Ishikawa (cell line): Measurements from ENCODE around the gene ZRANB1.

Experiments used
- CEBPB ChIP-seq: IDR thresholded peaks from 2 replicates; pipeline ENCODE4 v1.6.1; 2012
- CREB1 ChIP-seq: IDR thresholded peaks from 2 replicates; pipeline ENCODE4 v1.6.1; 2012; ENCODE audit warnings: low read depth
- EGR1 ChIP-seq: IDR thresholded peaks from 2 replicates; pipeline ENCODE4 v1.6.1; 2012
- EP300 ChIP-seq: IDR thresholded peaks from 2 replicates; pipeline ENCODE4 v1.6.1; 2012; ENCODE audit warnings: borderline replicate concordance
- FOXM1 ChIP-seq: IDR thresholded peaks from 2 replicates; pipeline ENCODE4 v1.6.1; 2012; ENCODE audit warnings: low read depth, borderline replicate concordance
- NFIC ChIP-seq: IDR thresholded peaks from 2 replicates; pipeline ENCODE4 v1.6.1; 2012
- RAD21 ChIP-seq: IDR thresholded peaks from 2 replicates; pipeline ENCODE4 v1.6.1; 2012; ENCODE audit warnings: low read depth
- TAF1 ChIP-seq: IDR thresholded peaks from 2 replicates; pipeline ENCODE4 v1.6.1; 2012; ENCODE audit warnings: low read depth, mild to moderate bottlenecking
- TCF12 ChIP-seq: IDR thresholded peaks from 2 replicates; pipeline ENCODE4 v1.6.1; 2012; ENCODE audit warnings: low read depth
- TEAD4 ChIP-seq: IDR thresholded peaks from 2 replicates; pipeline ENCODE4 v1.6.1; 2012
- YY1 ChIP-seq: IDR thresholded peaks from 2 replicates; pipeline ENCODE4 v1.6.1; 2012; ENCODE audit warnings: low read depth
- ZBTB7A ChIP-seq: IDR thresholded peaks from 2 replicates; pipeline ENCODE4 v1.6.1; 2012; ENCODE audit warnings: low read depth
- TF ChIP-seq, protein P1 (sequence below): IDR thresholded peaks from 2 replicates; pipeline ENCODE4 v1.6.1; 2012
- TF ChIP-seq, protein P2 (sequence below): IDR thresholded peaks from 2 replicates; pipeline ENCODE4 v1.6.1; 2012
- TF ChIP-seq, protein P3 (sequence below): IDR thresholded peaks from 2 replicates; pipeline ENCODE4 v1.6.1; 2012; ENCODE audit warnings: low read depth, mild to moderate bottlenecking

ZRANB1 gene

DNA sequence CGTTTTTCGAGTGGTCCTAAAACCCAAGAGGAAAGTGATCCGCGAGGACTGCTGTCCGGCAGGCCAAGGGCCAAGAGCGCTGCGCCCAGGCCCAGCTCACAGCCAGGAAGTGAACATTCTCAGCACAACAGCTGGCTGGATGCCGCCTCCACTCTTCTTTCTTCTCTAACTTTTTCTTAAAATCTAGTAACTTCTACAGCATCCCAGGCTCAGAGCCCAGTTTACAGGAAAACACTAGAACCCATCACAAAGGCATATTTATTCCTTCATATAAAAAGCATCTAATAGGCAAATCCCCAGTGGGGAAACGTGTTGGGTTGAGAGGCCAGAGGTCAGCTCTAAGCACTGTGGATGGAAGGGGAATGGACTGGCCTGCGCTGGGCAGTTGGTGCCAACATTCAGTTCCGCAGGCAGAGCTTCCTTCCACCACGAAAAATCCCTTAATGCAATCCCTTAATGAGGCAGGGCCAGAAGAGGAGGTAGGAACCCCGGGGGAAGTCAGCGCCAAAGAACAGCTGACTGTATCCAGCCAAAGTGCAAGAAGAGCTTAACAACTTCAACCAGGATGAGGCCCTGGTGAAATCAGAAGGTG lies 74.8 kb downstream of the ZRANB1 start:
- TF ChIP-seq YY1 (no peak), NFIC (no peak), CREB1 (no peak), EP300 (no peak), TAF1 (no peak)
- TF ChIP-seq, protein P1, sequence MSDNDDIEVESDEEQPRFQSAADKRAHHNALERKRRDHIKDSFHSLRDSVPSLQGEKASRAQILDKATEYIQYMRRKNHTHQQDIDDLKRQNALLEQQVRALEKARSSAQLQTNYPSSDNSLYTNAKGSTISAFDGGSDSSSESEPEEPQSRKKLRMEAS: no peak

DNA sequence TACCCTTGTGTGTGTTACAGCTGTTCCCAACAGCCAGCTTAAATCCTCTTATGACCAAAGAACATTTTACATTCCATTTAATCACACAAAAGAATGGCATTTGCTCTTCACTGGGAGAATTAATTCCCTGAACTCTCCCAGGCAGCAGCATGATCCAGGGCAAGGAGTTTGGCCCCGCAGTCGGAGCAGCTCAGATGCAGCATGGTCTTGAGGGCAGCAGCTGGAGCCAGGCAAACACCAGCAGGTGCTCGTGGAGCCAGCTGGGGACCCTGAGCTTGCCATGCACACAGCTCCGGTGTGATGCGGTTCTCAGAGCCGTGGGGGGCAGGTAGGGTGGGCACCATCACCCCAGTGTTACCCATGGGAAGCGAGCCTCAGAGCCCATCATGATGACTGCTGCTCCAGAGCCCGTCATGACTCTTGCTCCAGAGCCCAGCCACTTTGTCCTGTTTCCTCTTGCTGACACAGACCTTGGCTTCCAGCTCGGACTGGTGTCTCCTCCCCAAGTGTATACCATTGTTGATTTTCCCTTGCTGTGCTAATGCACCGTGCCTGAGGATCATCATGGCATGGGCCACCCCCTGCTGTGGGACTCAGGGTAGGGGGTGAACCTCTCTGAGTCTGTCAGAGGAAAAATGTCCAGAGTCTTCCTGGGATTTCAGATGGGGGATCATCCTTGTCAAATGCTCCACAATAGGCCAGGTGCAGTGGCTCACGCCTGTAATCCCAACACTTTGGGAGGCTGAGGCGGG lies 75.8 kb downstream of the ZRANB1 start:
- no peak for TF ChIP-seq TAF1
- TF ChIP-seq FOXM1: no peak
- no peak for TF ChIP-seq CREB1
- TF ChIP-seq EP300: no peak
- TF ChIP-seq RAD21: no peak
- TF ChIP-seq EGR1: no peak
- TF ChIP-seq, protein P2, sequence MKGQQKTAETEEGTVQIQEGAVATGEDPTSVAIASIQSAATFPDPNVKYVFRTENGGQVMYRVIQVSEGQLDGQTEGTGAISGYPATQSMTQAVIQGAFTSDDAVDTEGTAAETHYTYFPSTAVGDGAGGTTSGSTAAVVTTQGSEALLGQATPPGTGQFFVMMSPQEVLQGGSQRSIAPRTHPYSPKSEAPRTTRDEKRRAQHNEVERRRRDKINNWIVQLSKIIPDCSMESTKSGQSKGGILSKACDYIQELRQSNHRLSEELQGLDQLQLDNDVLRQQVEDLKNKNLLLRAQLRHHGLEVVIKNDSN: no peak
- no peak for TF ChIP-seq TCF12
- no peak for TF ChIP-seq YY1
- no peak for TF ChIP-seq ZBTB7A
- TF ChIP-seq, protein P1: no peak
- TF ChIP-seq CEBPB: no peak
- no peak for TF ChIP-seq NFIC
- TF ChIP-seq TEAD4: no peak
- TF ChIP-seq, protein P3, sequence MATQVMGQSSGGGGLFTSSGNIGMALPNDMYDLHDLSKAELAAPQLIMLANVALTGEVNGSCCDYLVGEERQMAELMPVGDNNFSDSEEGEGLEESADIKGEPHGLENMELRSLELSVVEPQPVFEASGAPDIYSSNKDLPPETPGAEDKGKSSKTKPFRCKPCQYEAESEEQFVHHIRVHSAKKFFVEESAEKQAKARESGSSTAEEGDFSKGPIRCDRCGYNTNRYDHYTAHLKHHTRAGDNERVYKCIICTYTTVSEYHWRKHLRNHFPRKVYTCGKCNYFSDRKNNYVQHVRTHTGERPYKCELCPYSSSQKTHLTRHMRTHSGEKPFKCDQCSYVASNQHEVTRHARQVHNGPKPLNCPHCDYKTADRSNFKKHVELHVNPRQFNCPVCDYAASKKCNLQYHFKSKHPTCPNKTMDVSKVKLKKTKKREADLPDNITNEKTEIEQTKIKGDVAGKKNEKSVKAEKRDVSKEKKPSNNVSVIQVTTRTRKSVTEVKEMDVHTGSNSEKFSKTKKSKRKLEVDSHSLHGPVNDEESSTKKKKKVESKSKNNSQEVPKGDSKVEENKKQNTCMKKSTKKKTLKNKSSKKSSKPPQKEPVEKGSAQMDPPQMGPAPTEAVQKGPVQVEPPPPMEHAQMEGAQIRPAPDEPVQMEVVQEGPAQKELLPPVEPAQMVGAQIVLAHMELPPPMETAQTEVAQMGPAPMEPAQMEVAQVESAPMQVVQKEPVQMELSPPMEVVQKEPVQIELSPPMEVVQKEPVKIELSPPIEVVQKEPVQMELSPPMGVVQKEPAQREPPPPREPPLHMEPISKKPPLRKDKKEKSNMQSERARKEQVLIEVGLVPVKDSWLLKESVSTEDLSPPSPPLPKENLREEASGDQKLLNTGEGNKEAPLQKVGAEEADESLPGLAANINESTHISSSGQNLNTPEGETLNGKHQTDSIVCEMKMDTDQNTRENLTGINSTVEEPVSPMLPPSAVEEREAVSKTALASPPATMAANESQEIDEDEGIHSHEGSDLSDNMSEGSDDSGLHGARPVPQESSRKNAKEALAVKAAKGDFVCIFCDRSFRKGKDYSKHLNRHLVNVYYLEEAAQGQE: no peak

DNA sequence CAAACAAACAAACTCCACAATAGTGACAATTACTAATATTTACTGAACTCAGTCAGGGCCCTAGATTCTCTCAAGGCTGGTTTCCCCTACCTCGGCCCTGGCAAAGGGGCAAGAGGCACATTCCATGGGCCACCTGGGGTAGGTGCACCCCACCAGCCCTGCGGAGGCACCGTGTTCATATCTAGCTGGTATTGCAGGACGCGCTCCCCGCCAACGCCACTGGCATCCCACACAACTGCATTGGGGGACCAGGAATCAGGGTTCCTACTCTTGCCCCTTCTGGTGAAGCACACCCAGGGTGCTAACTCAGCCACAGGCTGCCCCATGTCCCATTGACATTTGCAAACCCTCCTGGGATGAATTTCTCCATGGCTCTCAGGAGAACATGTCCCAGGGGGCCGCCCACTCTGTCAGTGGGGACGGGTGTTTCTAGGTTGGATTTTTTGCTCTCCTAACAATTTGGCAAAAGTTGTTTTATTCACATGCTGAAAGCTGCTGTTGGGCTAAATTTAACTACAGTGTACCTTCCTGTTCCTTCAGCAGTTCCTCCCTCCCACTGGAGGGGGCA lies 76.7 kb downstream of the ZRANB1 start:
- TF ChIP-seq CREB1: no peak
- no peak for TF ChIP-seq YY1
- no peak for TF ChIP-seq TCF12
- TF ChIP-seq, protein P2: no peak
- TF ChIP-seq, protein P1: no peak
- TF ChIP-seq RAD21: no peak
- no peak for TF ChIP-seq TAF1
- TF ChIP-seq EP300: no peak
- TF ChIP-seq ZBTB7A: no peak
- no peak for TF ChIP-seq FOXM1
- TF ChIP-seq NFIC: no peak
- no peak for TF ChIP-seq EGR1
- TF ChIP-seq CEBPB: no peak
- no peak for TF ChIP-seq TEAD4

DNA sequence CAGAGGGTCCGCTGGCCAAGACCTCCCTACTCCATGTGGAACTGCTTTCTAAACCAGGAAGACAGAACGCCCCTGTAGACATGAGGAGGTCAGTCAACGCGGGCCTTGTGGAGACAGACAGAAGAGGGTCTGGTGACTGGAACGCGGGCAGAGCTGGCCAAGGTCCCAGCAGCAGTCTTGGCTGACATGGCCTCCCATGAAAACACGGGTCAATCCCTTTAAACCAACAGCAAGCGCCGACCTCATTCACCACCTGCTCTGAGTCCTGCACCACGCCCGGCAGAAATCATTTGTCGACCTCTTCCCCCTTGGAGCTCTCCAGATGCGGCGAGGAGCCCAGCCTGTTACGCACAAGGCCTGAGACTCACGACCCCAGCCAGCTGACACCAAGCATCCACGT lies 78.5 kb downstream of the ZRANB1 start:
- TF ChIP-seq ZBTB7A (no peak), TEAD4 (no peak), FOXM1 (no peak), CREB1 (no peak)
- TF ChIP-seq, protein P2: no peak

DNA sequence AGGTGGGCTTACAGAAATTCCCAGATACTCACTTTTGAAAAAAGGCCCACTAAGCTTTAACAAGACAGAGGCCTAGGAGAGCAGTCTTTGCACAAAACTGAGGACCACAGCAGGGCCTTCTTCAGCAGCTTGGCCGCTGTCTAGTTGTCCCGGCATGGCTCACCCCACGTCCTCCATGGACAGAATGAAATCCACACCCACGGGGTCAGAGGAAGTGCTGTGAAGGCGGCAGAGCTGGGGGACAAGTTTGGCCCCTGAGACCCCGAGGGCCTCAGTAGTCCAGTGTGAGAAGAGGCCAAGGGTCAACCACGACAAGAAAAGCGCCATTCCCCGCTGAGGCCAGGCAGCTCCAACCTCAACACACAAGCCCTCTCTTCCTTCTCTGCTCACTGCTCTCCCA lies 78.9 kb downstream of the ZRANB1 start:
- no peak for TF ChIP-seq EP300
- TF ChIP-seq RAD21: no peak
- TF ChIP-seq, protein P1: no peak
- no peak for TF ChIP-seq CREB1
- TF ChIP-seq ZBTB7A: no peak
- no peak for TF ChIP-seq EGR1
- TF ChIP-seq CEBPB: no peak
- no peak for TF ChIP-seq TAF1

DNA sequence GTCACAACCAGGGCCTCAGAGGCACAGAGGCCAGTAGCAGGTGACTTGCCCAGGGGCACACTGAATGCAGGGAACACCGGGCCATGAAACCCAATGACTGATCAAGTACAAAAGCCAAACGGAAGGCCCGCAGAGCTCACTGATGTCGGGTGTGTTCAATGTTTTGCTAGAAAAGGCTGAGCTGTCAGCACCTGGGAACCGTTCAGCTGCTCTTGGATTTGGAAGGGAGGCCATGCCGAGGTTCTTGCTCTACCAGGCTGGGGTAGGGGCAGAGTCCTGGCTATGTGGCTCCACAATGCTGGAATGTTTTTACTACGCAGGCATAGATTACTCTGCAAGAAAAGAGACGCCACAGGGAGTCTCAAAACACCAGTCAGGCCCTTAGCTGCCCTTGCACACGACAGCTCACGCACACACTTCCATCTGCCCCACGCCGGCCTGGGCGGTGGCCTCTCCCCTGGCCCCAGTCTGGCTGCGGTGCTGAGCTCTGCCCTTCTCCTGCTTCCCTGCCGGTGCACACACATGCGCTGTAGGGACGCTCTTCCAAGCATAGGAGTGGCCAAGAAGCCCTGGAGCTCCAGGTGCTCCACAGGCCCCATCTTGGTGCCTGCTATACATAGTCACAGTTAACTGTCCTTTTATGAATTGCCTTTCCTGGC lies 79.9 kb downstream of the ZRANB1 start:
- no peak for TF ChIP-seq TAF1
- no peak for TF ChIP-seq FOXM1
- TF ChIP-seq CEBPB: no peak
- TF ChIP-seq TEAD4: no peak

DNA sequence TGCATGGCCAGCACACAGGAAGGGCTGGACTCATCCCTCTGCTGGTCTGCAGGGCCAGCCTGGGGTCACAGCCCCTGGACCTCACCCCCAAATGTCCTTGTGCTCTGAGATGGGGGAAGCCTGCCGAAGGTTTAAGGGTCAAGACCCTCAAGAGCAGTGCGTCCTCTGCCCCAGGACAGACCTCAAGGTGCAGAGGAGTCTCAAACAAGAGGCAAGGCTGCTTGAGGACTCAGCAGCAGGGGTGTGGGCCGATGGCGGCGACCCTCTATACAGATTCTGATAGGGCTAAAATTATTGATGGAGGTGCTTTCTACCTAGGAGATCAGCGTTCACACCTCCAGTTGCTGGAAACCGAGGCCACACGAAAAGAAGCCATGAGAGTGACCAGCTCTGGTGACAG lies 80.7 kb downstream of the ZRANB1 start:
- no peak for TF ChIP-seq CEBPB
- TF ChIP-seq FOXM1: no peak
- TF ChIP-seq ZBTB7A: no peak
- no peak for TF ChIP-seq EGR1
- TF ChIP-seq CREB1: no peak
- no peak for TF ChIP-seq TCF12
- TF ChIP-seq, protein P3: no peak
- TF ChIP-seq, protein P1: no peak
- no peak for TF ChIP-seq TEAD4
- TF ChIP-seq YY1: no peak
